Esophagus squamous epithelium (tissue), 4 donors: ENCODE measurements around the gene PADI6.

Experiments used
- POLR2A ChIP-seq, 4 donors: fragments of 450-650 bp; IDR thresholded peaks; one replicate each; pipeline ENCODE4 v1.6.1; 2017; ENCODE audit warnings: antibody characterized with exemption in 4 of 4, mild to moderate bottlenecking in 4 of 4, moderate library complexity in 3 of 4
- TF ChIP-seq, protein P1 (sequence below), 6 experiments: fragments of 450-650 bp in 4 of 6; fragments of 200-600 bp in 2 of 6; sonication (generic) in 2 of 6; IDR thresholded peaks; one replicate each; pipeline ENCODE4 v1.5.1; 2016 to 2019; ENCODE audit warnings: antibody characterized with exemption in 6 of 6, mild to moderate bottlenecking in 4 of 6, moderate library complexity in 4 of 6

DNA sequence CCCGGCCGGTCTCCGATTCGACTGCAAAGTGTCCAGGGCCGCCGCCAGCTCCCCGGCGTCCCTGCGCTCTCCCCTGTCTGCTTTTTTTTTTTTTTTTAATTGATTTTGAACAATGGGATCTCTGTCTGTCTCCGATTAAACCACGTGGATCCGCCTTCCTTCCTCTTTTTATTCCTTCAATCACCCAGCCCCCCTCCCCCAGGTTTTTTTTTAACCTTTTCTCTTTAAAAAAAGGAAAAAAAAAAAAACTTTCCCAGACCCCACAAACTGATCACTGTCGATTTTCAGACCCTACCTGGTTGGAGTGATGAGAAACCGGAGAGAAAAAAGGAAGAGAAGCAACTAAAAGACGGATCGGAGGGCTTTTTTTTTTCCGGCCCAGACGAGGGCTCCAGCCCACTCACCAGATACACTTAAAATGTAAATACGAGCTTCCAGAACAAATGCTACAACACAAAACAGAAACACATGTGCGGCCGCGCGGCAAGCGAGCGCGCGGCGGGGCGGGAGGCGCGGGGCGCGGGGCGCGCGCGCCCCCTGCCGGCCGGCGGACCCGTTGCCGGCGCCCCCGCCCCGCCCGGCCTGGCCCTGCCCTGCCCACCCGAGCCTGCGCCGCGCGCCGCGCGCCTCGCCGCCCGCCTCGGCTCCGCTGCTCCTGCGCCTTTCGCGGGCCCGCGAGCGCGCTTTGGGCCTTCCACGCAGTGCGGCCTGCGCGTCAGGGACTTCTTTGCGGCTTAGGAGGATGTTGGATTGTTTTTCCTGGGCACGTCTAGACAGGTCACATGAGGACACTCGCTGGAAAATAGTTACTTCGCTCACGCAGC is 67.5 kb downstream of the PADI6 start, which contains the start of gene RCC2:
- TF ChIP-seq POLR2A (IDR thresholded peaks at IDR 0.05): peak in 2 of 4 donors; percentile 14 to 34
- TF ChIP-seq, protein P1, sequence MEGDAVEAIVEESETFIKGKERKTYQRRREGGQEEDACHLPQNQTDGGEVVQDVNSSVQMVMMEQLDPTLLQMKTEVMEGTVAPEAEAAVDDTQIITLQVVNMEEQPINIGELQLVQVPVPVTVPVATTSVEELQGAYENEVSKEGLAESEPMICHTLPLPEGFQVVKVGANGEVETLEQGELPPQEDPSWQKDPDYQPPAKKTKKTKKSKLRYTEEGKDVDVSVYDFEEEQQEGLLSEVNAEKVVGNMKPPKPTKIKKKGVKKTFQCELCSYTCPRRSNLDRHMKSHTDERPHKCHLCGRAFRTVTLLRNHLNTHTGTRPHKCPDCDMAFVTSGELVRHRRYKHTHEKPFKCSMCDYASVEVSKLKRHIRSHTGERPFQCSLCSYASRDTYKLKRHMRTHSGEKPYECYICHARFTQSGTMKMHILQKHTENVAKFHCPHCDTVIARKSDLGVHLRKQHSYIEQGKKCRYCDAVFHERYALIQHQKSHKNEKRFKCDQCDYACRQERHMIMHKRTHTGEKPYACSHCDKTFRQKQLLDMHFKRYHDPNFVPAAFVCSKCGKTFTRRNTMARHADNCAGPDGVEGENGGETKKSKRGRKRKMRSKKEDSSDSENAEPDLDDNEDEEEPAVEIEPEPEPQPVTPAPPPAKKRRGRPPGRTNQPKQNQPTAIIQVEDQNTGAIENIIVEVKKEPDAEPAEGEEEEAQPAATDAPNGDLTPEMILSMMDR (IDR thresholded peaks at IDR 0.05): peak in 3 of 6 experiments; percentile 10 to 22 (median 17)
